Astrocyte of the spinal cord (primary cell): Measurements from ENCODE around the gene SCRN2.

Experiments
- DNase-seq: peaks from one replicate; pipeline ENCODE4 v3.0.0; 2011; ENCODE audit warnings: low read depth, low spot score
- H3K4me3 ChIP-seq: 2 replicates; pipeline ENCODE4 v1.5.1; 2011; ENCODE audit warnings: low read depth, mild to moderate bottlenecking, low read length, moderate library complexity
- CTCF ChIP-seq: IDR thresholded peaks from 2 replicates; pipeline ENCODE4 v1.5.1; 2012; ENCODE audit warnings: low read depth, mild to moderate bottlenecking, low read length, inconsistent platforms
- in situ Hi-C: cut with HindIII; loops from 2 replicates; pipeline ENCODE4 v1.10.0; 2017; ENCODE audit warnings: low sequenced_read_pairs

The SCRN2 gene

DNA sequence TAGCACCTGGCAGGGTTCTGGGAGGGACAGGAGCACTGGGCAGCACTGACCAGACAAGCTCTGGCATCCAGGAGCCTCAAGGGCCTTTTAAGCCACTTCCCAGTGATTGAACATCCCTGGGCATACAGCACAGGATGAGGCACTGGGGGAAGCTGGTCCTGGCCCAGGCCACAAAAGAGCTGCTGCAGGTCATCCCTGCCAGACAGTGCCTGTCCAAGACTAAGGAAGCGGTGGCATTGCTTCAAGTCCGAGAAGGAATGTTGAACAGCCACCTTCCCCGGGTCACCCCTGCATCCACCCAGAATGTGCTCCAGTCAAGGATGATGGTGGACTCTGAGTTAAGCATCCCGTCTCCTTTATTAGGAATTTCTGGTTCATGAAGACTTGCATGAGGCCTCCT is 18.3 kb downstream of the SCRN2 start:
- TF ChIP-seq CTCF = no peak
- H3K4me3 ChIP-seq = no peak overlapping the region
- no peak for DNase-seq
- in situ Hi-C loops = no loop called here

GRCh38 chr17:47821424-47822391 is 19.4 kb downstream of the SCRN2 start, which contains the start of gene OSBPL7:
OSBPL7 (minus strand) TSS chr17:47821794; CDS start chr17:47820278, 1,516 bp downstream.
- peak; percentile 84 for DNase-seq
- H3K4me3 ChIP-seq = peak within 1 kb of the TSS; percentile 72
- in situ Hi-C loops = no loop called here
- TF ChIP-seq CTCF = peak; percentile 46

GRCh38 chr17:47821031-47821423 is 20.0 kb downstream of the SCRN2 start:
- H3K4me3 ChIP-seq = peak overlapping the region; percentile 72
- no peak for DNase-seq
- TF ChIP-seq CTCF = no peak
- in situ Hi-C loops = no loop called here

GRCh38 chr17:47820033-47820789 is 20.9 kb downstream of the SCRN2 start:
- in situ Hi-C loops = no loop called here
- no peak overlapping the region for H3K4me3 ChIP-seq
- no peak for TF ChIP-seq CTCF
- DNase-seq = no peak

DNA sequence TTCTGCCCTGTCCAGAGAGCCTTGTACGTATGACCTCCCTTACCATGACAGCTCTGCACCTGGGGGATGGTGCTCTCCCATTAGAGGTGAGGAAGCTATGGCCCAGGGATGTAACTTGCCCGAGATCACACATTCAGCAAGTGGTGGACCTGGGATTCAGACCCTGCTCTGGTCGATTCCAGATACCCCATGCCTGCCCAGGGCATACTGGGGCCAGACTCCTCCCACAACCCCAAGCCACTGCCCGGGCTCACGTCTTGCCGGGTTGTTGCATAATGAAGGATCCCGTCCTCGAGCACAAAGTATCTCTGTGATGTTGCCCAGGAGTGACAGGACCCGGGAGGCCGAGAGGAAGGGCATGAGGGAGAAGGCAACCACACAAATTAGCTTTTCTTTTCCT is 21.6 kb downstream of the SCRN2 start:
- in situ Hi-C loops = no loop called here
- no peak for DNase-seq
- no peak for TF ChIP-seq CTCF
- no peak overlapping the region for H3K4me3 ChIP-seq

- H3K4me3 ChIP-seq = no peak overlapping the region
- no peak for TF ChIP-seq CTCF
- no peak for DNase-seq
- in situ Hi-C loops = no loop called here
Observed at GRCh38 chr17:47818002-47818695, 22.9 kb downstream of the SCRN2 start.
